A172 (cell line): ENCODE data around the gene TENM3. TPM values are rescaled to one million over a fixed set of nuclear protein-coding genes. Genes with fewer than 3 reads are reported as not detected.
A peak's percentile ranks its signal among the peaks of the same experiment; 100 is the strongest.

Source experiments
- DNase-seq: peaks from one replicate; pipeline ENCODE4 v3.0.0-alpha.2; 2015; ENCODE audit warnings: low spot score
- total RNA-seq: library from RNA; depleted of rRNA; stranded (reverse); fragments of >200 nt; shearing (Covaris generic); gene quantifications from 2 replicates; pipeline ENCODE4 v1.2.3, GENCODE V29; 2014

Gene TENM3
- total RNA-seq, 1 experiment from 2014 or later: 92.1 TPM

DNA sequence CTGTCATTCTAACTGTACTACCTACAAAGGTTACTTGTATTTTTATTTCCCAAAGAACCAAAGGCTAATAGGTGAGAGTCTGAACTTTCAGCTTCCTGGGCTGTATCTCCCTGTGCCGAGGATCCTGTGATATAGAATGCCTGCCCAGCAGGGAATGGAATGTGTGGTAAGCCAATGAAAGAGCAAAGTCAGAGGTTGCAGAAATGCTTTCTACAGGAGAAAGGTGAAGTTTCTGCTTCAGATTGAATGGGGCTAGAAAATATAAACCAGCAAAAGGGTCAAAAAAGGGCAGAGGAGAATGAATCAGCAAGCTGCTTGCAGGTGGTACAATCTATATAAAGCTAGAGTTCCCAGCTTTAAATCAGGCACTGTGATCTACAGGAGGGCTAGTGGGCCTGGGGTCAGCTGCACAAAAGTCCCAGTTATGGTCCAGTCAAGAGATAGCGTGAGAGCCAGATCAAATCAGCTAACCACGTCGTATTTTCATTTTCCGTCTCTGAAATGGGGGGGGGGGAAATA lies 527.9 kb downstream of the TENM3 start:
- no peak for DNase-seq

DNA sequence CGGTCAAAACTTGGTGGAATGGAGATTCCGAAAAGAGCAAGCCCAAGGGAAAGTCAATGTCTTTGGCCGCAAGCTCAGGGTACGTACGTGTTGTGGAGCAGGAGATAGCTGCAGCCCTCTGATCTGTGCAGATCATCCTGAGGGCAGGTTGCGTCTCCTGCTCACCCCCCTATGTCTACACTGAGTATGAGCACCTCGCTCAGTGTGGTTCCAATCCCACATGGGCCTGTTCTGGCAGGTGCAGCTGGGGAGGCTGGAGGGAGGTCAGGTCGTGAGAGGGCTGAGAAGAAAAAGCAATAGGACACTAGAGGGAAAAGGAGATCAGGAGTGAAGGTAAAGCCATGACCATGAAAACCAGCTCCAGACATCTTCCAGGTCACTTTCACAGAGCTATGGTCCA lies 531.9 kb downstream of the TENM3 start:
- no peak for DNase-seq

DNA sequence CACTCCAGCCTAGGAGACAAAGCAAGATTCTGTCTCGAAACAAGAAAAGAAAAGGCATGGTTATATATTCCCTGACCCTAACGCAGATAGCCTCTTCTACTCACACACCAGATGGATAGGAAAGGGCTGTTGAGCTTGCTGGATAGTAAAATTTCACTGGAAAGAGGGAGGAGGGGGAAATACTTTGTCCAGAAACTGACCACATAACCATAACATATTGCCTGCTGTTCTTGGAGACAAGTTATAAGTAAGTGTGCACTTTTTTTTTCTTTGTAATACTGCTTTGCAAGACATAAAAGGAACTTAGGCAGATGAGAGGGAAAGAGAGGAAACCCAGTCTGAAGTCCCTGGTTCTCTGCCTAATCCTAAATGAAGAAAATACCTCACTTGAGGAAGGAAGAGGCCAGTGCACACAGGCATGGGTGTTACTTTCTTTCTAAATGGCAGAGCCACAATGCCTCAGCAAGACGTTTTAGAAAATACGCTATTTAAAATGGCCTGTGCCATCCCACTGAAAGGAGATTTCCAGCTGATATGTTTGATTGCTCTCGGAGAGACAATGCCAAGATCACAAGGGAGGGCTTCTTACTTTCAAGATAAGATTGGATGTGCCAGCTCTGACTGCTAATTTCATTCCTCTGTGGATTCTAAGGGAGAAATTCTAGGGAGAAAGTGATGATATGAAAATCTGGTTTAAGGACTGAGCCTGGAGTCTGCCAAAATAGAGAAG lies 533.3 kb downstream of the TENM3 start:
- DNase-seq: no peak

DNA sequence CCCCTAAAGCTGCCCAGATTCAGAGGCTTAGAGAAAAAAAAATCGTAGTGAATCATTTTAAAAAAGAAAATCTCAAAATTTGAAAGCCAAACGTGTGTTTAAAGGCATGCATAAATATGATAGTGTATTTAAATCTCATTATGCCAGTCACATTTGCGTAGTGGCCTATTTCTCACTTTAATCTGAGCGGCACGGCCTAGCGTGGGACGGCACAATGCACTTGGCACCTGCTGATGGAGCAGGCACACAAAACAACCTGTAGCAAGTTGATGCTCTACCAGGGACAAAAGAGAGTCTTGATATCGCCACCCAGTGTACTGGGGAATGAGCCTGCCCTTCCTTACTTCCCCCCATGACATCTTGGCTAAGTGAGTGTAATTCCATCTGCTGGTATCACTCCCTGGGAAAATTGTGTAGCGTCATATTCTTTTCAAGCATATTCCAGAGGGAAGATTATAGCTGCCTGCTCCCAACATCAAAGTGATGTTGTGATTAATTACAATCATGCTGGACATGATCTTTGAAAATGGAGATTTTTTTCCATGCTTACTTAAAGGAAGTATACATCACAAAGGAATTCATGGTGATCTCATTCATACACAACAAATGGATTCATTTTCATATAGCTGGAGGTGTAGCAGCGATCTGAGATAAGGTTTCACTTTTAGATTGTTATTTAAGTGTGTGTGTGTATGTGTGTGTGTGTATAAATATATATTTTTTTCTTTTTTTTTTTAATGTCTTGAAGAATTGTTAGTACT lies 535.2 kb downstream of the TENM3 start:
- no peak for DNase-seq

DNA sequence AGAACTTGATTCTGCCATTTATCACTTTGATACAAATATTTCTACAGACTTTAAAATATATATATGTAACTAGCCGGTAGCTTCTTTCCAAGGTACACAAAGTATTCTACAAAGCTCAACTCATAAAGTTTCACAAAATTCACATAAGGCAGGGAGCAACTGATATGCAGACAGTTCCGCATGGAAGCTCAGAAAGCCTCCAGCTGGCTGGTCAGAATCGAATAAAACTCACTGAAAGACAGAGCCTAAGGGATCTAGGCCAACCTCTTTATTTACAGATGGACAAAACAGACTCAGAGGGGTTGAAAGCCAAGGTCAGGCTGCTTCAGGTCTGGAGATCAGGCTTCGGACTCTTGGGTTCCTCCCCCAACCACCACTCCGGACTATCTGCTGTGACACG lies 543.8 kb downstream of the TENM3 start:
- no peak for DNase-seq

DNA sequence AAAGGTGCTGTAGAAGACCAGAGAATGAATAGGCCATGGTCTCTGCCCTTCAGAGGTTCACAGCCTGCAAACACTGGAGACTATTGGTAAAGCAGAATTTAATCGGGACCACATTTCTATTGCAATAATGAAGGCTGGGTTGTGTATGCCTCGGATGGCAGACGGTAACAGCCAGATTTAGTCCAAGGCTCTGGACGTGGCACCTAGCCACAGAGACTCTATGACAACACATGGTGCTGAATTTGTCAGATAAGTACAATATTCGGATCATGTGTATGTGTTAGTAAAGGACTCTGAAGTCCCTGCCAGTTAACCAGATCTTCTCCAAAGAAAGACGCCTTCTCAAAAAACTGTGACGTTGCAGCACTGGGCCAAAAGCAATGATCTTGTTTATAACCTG lies 545.0 kb downstream of the TENM3 start:
- DNase-seq: no peak

DNA sequence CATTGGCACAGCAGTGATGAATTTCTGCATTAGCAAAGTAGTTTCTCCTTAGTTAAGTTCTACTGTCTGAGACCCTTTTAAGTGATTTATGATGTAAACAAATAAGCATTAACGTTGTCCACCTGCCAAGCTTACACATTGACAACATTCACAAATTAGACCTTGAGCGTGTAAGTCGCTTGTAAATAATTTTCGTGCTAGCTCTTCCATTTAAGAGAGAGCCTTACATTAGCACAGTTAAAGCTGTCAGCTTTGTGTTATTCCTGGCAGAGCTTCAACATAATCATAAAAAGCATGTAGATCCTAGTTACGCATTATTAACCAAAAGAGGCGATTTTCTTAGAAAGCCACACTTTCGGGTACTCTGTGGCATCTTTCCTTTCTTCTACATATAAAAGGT lies 546.3 kb downstream of the TENM3 start:
- DNase-seq: no peak

DNA sequence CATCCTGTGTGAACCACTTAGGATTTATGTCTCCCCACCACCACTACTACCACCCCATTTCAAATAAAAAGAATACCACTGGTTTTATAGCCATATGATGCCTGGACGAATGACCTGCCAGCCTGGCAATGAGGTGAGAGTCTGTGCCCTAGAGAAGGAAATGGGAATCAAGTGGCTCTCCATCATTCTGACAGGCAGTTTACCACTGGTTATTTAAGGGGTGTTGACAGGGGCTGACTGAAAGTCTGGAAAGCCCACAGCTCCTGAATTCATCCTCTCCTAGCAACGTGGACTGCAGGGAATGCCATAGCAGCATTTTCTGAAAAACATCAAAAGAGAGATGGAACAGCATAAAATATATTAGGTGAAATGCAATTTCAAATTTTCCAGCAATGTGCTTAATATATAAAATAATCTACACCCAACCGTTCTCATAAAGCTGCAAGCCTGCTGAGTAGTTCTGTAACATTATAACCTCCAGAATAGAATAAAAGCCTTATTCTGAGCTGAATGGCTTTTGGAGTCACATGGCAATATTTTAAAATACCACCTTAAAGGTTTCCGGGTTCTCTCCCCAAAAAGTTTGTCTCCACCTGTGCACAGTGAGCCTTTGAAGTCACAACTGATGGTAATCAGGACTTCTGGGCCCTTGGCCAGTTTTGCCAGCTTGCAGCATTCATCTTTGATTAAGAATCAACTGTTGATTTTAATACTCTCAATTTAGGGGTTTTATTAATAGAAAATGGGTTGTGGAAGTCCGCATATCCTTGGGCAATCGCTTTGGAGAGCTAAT lies 552.4 kb downstream of the TENM3 start:
- no peak for DNase-seq

DNA sequence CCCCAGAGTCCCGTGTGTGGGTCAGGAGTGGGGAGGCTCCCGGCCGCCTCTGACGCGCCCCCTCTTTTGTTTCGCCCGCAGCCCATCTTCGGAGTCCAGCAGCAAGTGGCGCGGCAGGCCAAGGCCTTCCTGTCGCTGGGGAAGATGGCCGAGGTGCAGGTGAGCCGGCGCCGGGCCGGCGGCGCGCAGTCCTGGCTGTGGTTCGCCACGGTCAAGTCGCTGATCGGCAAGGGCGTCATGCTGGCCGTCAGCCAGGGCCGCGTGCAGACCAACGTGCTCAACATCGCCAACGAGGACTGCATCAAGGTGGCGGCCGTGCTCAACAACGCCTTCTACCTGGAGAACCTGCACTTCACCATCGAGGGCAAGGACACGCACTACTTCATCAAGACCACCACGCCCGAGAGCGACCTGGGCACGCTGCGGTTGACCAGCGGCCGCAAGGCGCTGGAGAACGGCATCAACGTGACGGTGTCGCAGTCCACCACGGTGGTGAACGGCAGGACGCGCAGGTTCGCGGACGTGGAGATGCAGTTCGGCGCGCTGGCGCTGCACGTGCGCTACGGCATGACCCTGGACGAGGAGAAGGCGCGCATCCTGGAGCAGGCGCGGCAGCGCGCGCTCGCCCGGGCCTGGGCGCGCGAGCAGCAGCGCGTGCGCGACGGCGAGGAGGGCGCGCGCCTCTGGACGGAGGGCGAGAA lies 556.5 kb downstream of the TENM3 start:
- no peak for DNase-seq

DNA sequence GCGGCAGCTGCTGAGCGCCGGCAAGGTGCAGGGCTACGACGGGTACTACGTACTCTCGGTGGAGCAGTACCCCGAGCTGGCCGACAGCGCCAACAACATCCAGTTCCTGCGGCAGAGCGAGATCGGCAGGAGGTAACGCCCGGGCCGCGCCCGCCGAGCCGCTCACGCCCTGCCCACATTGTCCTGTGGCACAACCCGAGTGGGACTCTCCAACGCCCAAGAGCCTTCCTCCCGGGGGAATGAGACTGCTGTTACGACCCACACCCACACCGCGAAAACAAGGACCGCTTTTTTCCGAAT lies 557.0 kb downstream of the TENM3 start:
- DNase-seq: no peak

DNA sequence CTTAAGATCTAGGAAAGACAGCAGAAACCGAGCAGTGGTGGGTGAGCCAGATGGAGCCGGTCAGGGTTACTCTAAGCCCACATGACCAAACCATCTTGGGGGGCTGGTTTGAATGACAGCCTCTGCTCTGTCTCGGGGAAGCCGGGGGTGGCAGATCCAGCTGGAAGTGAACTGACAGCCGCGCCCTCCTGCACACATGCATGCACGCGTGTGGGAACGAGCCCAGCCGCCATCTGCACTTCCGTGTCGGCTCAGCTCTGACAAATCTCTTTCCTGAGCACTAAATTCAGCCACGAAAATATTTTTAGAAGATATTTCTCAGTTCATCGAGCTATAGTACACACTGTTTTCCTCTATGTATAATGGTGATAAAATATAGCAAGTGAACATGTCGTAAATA lies 558.4 kb downstream of the TENM3 start:
- DNase-seq: no peak

DNA sequence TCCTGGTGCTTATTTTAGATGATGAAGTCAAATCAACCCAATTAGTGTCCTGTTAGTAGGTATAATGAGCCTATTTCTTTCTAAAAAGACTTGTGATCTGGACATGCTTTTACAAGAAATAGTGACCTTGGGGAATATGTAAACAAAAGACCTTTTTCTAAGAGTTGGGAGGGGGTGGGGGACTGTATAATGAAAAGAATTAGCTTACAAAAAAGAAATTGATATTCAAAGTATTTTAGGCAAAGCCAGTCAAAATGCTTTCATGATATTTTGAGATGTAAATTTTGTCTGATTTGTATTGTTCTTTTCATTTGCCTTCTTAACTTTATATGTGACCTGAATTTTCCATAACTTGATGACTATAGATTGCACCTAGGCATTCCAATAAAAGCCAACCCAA lies 559.4 kb downstream of the TENM3 start:
- no peak for DNase-seq

DNA sequence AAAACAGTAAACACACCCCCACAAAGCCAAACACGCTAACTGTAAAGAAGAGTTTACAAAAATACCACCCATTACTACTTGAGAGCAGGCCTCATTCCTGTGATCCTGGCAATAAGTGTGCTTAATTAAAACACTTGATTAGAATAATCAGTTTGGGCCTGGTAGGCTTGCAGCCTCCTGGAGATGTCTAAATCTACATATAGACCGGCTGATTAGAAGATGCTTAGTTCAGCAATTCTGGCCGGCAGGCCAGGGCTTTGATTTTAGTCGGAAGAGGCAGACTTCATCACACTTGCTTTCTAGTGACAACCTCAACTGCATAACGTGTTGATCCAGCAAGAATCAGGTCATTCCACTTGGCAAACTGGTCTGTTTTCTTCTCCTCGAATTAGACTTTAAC lies 560.0 kb downstream of the TENM3 start:
- DNase-seq: no peak

DNA sequence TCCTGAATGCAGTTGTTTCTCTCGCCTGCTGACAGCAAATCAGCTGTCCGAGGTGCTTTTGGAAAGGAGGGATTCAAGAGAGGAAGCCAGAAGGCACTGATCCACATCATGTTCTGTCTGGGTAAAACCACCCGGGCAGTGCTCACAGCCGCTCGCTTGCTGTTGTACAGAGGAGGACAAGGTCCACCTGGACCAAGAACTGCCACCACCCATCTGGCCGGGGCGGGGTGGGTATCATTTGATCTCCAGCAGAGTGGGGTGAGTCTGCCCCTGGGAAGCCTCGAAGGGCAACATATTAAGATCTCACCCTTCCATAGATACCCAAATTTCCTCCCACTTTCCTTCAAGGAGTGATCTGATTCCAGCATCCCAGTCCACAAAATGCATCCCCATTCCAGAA lies 560.9 kb downstream of the TENM3 start:
- no peak for DNase-seq

DNA sequence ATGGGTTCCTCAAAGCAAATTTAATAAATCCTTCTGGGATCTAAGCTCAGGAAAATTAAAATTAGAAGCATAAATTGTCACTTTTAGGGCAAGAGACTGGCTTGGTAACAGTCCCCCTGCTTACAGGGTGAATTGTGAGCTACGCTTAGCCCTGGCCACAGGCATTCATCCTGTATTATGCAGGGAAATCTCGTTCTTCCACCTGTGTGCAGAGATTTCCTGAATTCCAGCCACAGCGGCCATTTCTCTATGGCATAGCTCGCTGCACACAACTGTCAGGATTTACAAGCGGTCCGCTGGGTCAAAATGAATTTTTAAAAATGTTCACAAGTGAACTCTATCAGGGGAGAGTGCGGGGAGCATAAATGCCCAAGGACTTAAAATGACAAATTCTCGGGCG lies 562.1 kb downstream of the TENM3 start:
- DNase-seq: no peak

DNA sequence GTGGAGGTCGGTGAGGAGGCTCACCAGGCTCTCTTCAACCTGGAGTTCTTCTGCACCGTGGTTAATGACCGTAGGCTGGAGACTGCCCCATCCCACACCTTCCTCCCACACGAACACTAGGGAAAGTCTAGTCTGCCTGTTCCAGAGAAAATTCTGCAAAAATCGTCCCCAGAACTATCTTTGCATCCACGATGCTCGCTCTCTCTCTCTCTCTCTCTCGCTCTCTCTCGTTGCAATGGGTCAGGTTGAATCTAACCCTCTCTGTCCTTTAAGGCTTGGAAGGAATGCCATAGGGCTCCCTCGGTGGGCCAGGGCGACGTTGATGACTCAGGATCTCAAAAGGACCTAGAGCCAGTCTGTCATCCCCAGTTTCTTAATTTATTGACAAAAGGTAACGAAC lies 562.5 kb downstream of the TENM3 start:
- no peak for DNase-seq

DNA sequence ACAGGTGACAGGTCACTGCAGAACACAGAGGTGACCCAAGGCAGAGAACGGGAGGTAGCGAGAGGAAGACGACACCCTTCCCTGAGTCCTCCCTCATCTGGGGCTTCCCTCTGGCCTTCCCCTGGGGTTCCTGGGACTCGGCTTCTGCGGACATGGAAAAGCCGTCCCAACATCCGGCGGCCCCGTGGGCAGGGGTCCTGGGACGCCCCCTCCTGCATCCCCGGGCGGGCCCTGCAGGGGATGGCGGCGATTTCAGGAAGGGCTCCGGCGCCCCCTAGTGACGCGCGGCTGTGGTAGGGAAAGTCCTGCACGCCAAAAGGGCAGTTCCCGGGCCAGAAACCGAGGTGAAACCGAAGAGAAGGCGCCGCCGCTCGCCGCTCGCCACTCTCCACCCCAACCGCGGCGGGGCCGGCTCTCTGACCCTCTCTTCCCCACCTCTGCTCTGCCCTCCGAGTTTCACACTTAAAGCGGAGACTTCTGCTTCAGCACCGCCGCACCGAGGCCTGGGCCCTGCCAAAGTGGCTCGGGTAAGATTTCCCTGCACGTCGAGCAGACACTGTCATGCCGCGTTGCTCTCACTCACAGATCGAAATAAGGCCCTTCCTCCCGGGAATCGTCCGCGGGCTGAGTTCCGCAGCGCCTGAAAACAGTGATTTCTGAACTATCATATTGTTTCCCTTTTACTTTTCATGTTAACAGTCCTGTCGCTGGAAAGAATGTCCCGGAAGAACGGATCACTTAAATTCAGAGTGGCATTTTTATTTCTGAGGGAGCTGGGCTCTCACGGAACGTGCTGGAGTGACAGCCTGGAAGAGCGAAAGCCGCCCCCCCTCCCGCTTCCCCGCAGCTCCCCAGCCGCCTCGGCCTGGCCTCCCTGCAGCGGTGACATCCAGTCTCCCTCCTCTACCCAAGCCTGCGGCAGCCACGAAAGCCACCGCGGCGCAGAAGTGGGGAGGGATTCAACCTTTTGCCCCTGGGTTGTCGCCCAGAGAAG lies 563.4 kb downstream of the TENM3 start:
- peak; percentile 52 for DNase-seq

DNA sequence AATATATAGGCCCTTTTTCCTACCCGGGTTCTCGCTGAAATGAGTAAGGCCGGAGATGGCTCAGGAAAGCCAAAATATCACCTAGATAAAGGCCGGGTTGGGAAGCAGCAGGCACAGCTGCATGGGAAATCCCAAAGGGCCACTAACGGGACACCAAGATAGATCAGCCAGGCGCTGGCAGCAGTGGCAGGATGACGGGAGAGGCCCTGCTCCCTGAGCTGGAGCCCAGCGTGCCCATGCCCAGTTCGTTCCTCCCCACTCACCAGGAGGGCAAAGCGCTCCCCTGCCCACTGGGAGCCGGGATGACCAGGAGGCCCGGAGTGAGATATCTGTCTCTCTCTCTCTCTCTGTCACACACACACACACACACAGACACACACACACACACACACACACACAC lies 564.1 kb downstream of the TENM3 start:
- DNase-seq: no peak

DNA sequence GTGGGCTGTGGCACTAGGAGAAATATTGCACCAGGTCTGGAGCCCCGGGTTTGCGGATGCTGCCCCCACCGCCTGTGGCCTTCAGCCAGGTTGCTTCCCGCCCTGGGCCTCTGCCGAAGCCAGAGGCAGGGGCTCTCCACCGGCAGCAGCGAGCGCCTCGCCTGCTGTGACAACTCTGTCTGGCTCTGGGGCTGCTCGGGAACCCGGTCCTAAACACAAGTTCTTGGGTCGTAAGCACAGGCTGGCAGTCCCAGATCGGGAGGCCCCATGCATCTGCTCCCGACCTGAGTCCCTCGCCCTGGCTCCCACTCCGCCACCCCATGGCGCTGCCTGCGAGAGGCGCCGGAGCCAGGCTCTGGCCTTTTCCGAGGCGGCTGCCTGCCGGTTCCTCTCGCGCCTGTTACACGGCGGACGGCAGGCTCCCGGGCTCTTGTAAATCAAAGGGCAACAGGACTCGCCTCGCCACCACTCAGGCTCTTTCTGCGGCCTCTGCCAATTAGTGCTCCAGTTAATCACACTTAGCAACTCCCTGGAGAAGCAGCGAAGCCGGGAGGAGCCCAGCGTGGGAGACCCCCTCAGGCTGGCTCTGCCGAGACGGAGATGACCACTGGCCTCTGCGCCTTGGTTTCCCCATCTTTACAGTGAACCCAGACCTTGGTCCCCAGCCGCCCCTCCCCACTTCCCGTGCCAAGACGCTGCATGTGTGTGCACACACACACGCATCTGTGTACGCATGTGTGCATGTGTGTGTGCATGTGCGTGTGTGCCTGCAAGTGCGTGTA lies 564.8 kb downstream of the TENM3 start:
- no peak for DNase-seq
